Gastroesophageal sphincter (tissue), 4 donors: ENCODE results near the gene HLA-F. TPM values are rescaled to one million over a fixed set of nuclear protein-coding genes. Genes with fewer than 3 reads are reported as not detected.

Experiments
- ATAC-seq: fragments of 150-250 bp; one replicate; pipeline ENCODE4 v1.9.1; 2016; ENCODE audit warnings: mild to moderate bottlenecking, moderate library complexity
- H3K27ac ChIP-seq, 4 donors: fragments of 200-600 bp; sonication (generic) in 3 of 4; 1 replicate in 3 of 4; 2 replicates in 1 of 4; pipeline ENCODE4 v1.5.1; 2016 to 2019
- H3K27me3 ChIP-seq: fragments of 200-600 bp; sonication (generic); one replicate; pipeline ENCODE4 v1.5.1; 2019
- H3K36me3 ChIP-seq, 2 donors: fragments of 200-600 bp; sonication (generic); one replicate each; pipeline ENCODE4 v1.5.1; 2019; ENCODE audit warnings: control low read depth in 1 of 2
- H3K4me1 ChIP-seq, 3 donors: fragments of 200-600 bp; sonication (generic); 1 replicate in 2 of 3; 2 replicates in 1 of 3; pipeline ENCODE4 v1.5.1; 2016 to 2019; ENCODE audit warnings: control low read depth in 2 of 3
- H3K4me3 ChIP-seq, 2 donors: fragments of 200-600 bp; sonication (generic); one replicate each; pipeline ENCODE4 v1.5.1; 2019; ENCODE audit warnings: mild to moderate bottlenecking in 1 of 2, moderate library complexity in 1 of 2
- H3K9me3 ChIP-seq, 3 donors: fragments of 200-600 bp; sonication (generic); one replicate each; pipeline ENCODE4 v1.5.1; 2017 to 2019; ENCODE audit warnings: control low read depth in 2 of 3
- CTCF ChIP-seq, 4 experiments: fragments of 200-600 bp in 2 of 4; fragments of 450-650 bp in 2 of 4; sonication (generic) in 1 of 4; IDR thresholded peaks; one replicate each; pipeline ENCODE4 v1.5.1; 2017 to 2019; ENCODE audit warnings: antibody characterized with exemption in 4 of 4, mild to moderate bottlenecking in 2 of 4, moderate library complexity in 2 of 4
- EP300 ChIP-seq: sonication (generic); formaldehyde crosslinking; IDR thresholded peaks from one replicate; pipeline ENCODE4 v1.6.1; 2017; ENCODE audit warnings: antibody characterized with exemption, mild to moderate bottlenecking
- POLR2A ChIP-seq, 2 donors: fragments of 450-650 bp; IDR thresholded peaks; one replicate each; pipeline ENCODE4 v1.6.1; 2017; ENCODE audit warnings: antibody characterized with exemption in 2 of 2, mild to moderate bottlenecking in 2 of 2, moderate library complexity in 1 of 2
- POLR2AphosphoS5 ChIP-seq: sonication (generic); formaldehyde crosslinking; IDR thresholded peaks from one replicate; pipeline ENCODE4 v1.6.1; 2017; ENCODE audit warnings: antibody characterized with exemption
- WGBS, 2 donors: methylation state at CpG; one replicate each; pipeline ENCODE4 v1.1.5; 2018; ENCODE audit warnings: low coverage in 1 of 2; 5-methylcytosine and 5-hydroxymethylcytosine counted together
- total RNA-seq, 4 donors: library from RNA; depleted of rRNA; stranded (reverse); fragments of >200 nt; gene quantifications; one replicate each; pipeline ENCODE4 v1.1.0, GENCODE V29; 2016

Gene HLA-F
- total RNA-seq, 4 donors from 2014 or later: 39.2 to 73.0 (median 46.4) TPM

- ATAC-seq: peak; percentile 56
- Histone ChIP-seq H3K4me1 (peaks cover 0 to 26% (median 0%) of the 10 kb centered on the region in 3 donors), H3K9me3 (no peaks in the 10 kb centered on the region), H3K27ac (peak overlapping the region; percentile 37 to 92 (median 88)), H3K36me3 (peaks cover 0 to 41% of the 10 kb centered on the region in 2 donors), H3K4me3 (peak overlapping the region; percentile 81 to 92), H3K27me3 (no peaks in the 10 kb centered on the region)
- TF ChIP-seq POLR2AphosphoS5 (no peak), POLR2A (IDR thresholded peaks at IDR 0.05) (no peak), EP300 (no peak), CTCF (IDR thresholded peaks at IDR 0.05) (no peak)
- 11 to 61% methylated on average over 5 to 6 of the region's 76 CpGs for WGBS, 2 donors
These were observed 693 bp downstream of the HLA-F start for GRCh38 chr6:29723666-29724588.

- 90% methylated on average over 4 of the region's 11 CpGs; no CpG with 5 or more reads in 1 of the 2 donors for WGBS, 2 donors
- Histone ChIP-seq H3K36me3 (peaks cover 0 to 41% of the 10 kb centered on the region in 2 donors), H3K27ac (no peak overlapping the region), H3K9me3 (no peaks in the 10 kb centered on the region), H3K4me3 (peak overlapping the region in 1 of 2 donors; percentile 92), H3K27me3 (no peaks in the 10 kb centered on the region), H3K4me1 (peaks cover 0 to 26% (median 0%) of the 10 kb centered on the region in 3 donors)
- ATAC-seq: no peak
- no peak for TF ChIP-seq POLR2AphosphoS5
- no peak for TF ChIP-seq EP300
These were observed 2.0 kb downstream of the HLA-F start for GRCh38 chr6:29724937-29725869.

GRCh38 chr6:29726001-29726400 is 2.8 kb downstream of the HLA-F start:
- peaks cover 0 to 26% (median 0%) of the 10 kb centered on the region in 3 donors for H3K4me1 ChIP-seq
- TF ChIP-seq CTCF (IDR thresholded peaks at IDR 0.05) (no peak), POLR2A (IDR thresholded peaks at IDR 0.05) (no peak), EP300 (no peak), POLR2AphosphoS5 (no peak)
- no peak for ATAC-seq
- H3K4me3 ChIP-seq: no peak overlapping the region
- 73 to 75% methylated on average over 1 of the region's 1 CpG for WGBS, 2 donors
- H3K27me3 ChIP-seq: no peaks in the 10 kb centered on the region
- peaks cover 0 to 41% of the 10 kb centered on the region in 2 donors for H3K36me3 ChIP-seq
- H3K9me3 ChIP-seq: no peaks in the 10 kb centered on the region
- H3K27ac ChIP-seq: no peak overlapping the region

DNA sequence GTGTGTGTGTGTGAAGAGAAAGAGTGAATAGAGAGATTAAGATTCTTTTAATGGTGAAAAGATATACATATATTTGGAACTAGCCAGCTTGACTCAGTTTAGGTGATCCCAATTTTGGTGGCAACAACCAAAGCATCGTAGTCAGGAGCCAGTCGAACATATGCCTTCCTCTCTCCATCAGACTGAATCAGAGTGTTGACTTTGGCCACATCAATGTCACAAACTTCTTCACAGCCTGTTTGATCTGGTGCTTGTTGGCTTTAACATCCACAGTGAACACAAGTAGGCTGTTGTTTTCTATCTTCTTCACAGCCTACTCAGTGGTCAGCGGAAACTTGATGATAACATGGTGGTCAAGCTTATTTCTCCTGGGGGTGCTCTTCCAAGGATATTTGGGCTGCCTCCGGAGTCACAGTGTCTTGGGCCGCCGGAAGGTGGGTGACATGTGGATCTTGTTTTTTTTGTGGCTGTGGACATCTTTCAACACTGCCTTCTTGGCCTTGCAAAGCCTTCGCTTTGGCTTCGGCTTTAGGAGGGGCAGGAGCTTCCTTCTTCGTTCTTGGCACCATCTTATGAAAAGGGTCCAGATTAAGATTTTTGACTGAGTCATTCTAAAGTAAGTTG is 3.4 kb downstream of the HLA-F start:
- peaks cover 0 to 41% of the 10 kb centered on the region in 2 donors for H3K36me3 ChIP-seq
- no peaks in the 10 kb centered on the region for H3K9me3 ChIP-seq
- H3K27ac ChIP-seq: no peak overlapping the region
- no peak for TF ChIP-seq EP300
- no peak for TF ChIP-seq POLR2AphosphoS5
- TF ChIP-seq CTCF (IDR thresholded peaks at IDR 0.05): no peak
- no peak for TF ChIP-seq POLR2A (IDR thresholded peaks at IDR 0.05)
- H3K4me3 ChIP-seq: no peak overlapping the region
- WGBS, 2 donors: 88 to 100% methylated on average over 1 to 9 of the region's 9 CpGs
- ATAC-seq: no peak
- H3K4me1 ChIP-seq: peaks cover 0 to 26% (median 0%) of the 10 kb centered on the region in 3 donors
- H3K27me3 ChIP-seq: no peaks in the 10 kb centered on the region

DNA sequence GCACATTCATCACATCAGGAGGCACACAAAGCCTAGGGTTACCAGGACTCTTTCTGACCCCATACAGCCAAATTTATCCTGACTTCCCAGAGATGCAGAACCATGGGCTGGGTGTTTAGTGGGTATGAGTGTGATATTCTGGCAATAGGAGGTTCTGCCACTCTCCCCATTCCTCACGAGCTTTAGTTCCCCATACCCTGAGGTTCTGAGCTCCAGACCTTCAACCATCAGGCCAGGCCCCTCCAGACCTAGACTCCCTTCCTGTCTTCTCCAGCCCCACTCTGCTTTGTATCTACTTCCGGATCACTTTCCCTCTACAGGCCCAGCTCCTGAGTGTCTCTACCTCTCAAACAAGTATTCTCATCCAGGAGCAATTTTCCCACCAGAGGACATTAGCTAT is 4.4 kb downstream of the HLA-F start:
- Histone ChIP-seq H3K4me1 (peaks cover 0 to 26% (median 0%) of the 10 kb centered on the region in 3 donors), H3K36me3 (peaks cover 0 to 41% of the 10 kb centered on the region in 2 donors), H3K9me3 (no peaks in the 10 kb centered on the region), H3K27me3 (no peaks in the 10 kb centered on the region), H3K27ac (no peak overlapping the region), H3K4me3 (no peak overlapping the region)
- TF ChIP-seq EP300 (no peak), POLR2A (IDR thresholded peaks at IDR 0.05) (no peak), POLR2AphosphoS5 (no peak), CTCF (IDR thresholded peaks at IDR 0.05) (no peak)
- WGBS, 2 donors: 40 to 50% methylated on average over 1 of the region's 2 CpGs
- ATAC-seq: no peak
